Articular chondrocyte of knee joint (primary cell): ENCODE data around the gene ATP5F1B. TPM values are rescaled to one million over a fixed set of nuclear protein-coding genes. Genes with fewer than 3 reads are reported as not detected.
A peak's percentile ranks its signal among the peaks of the same experiment; 100 is the strongest.

Source experiments
- small RNA-seq: library from RNA; depleted of rRNA; stranded (forward); fragments of <200 nt; gene quantifications from one replicate; pipeline ENCODE3, GENCODE V24; 2012
- total RNA-seq: library from RNA; depleted of rRNA; stranded (reverse); fragments of >200 nt; gene quantifications from 2 replicates; pipeline ENCODE4 v1.2.3, GENCODE V29; 2012

Gene ATP5F1B
- 367 and 370 TPM in 2 replicates for total RNA-seq

DNA sequence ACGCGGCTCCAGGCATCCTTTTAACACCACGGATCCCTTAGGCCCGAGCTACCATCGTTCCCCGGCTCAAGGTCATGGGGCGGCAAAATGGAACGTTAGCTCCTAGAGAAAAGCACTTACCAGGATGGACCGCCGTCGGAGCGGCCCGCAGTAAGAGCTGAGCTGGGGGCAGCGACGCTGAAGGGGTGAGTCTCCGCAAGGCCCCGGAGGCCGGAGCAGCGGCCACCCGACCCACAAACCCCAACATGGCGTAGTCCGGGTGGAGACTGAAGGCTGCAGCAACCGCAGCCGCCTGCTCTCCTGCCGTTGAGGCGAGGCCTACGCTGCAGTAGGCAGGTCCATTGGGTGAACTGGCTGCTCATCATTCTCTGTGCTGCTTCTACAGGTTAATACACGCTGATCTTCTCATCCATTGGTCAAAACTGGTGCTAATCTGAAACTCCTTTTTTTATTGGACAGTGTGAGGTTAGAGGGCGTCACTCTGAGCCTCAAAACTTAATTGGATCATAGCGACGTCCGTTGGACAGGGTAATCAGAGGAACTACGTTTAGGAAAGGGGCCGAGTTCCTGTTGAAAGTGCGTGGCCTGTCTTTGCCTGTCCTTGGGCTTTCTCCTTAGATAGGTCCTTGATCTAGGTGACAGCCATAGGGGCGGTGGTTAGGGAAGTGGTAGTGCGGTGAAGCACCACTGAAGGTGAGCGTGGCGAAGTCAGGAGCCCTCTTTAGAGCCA lies at the start of gene ATP5F1B:
Gene ATP5F1B (minus strand): TSS at position 268 of the 730 bp plus-strand sequence. CDS start 21 bp downstream, at position 247.

DNA sequence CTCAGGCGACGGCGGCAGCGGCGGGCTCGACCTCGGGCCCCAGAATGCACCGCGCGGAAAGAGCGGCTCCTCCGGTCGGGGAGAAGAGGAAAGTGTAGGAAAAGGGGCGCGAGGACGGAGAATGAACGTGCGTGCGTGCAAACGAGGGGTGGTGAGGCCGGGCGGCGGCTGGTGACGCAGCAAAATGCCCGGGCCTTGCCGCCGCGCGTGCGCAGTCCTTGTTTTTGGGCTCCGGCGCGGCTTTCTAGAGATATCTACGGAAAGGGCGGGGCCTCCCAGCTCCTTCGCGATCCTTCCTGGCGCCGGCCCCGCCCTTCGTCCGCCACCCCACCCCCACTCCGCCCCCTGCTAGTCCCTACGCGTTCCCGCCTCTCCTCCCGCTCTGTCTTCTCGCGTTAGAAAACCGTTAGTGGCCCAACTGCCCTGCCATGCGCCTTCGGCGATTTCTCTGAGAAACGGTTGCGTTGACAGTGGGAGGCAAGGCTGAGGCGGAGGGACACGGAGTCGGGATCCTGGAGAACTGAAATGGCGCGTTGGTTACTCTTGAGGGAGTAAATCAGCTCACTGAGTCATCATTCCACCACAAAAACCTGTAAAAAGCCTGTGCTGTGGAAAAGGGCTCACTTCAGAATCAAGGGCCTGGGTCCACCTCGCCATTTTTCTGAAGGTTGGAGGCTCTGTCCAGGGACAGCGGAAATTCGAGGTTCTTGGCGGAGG lies 42.5 kb upstream of the ATP5F1B start, which contains the start of gene PTGES3:
Gene PTGES3 (minus strand): TSS at position 156 of the 717 bp plus-strand sequence. CDS start 285 bp downstream, outside the sequence.

DNA sequence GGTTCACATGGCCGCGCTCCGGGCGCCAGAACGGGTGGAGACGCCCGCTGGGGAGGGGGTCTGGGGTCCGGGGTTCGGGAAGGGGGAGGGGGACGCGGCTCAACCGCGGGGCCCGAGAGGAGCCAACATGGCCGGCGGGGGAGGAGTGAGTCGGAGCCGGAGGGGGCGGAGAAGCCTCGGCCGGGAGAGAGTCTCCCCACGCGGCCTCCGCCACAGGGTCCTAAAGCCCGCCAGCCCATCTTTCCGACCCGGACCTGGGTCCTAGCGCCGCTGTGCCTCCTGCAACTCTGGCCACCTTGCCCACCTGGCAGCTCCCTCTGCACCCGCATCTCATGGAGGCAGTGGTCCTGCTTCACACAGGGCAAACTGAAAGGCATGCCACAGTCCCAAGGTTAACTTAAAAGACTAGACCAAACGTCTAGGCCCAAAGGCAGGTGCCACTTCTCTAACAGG lies 15.6 kb downstream of the ATP5F1B start, which contains the start of gene BAZ2A:
Gene BAZ2A (minus strand): TSS at position 147 of the 453 bp plus-strand sequence. CDS start 12,796 bp downstream, outside the sequence.

Small RNA genes within 50 kb of the gene (small RNA-seq; reads per million reads assigned to genes)
- gene RN7SL809P (not detected), gene RNU6-343P (not detected), gene SNORD59A (6,476 reads per million, percentile 100 among the genes with 10 or more reads in this experiment)

Other genes with a start within 250 kb of the ATP5F1B start
- 4.6 and 4.8 TPM in 2 replicates for gene TIMELESS, start 196.6 kb downstream of the ATP5F1B start, total RNA-seq
- 0.26 TPM in 1 of 2 replicates, not detected in the other for gene MIP, start 191.3 kb downstream of the ATP5F1B start, total RNA-seq
- gene SPRYD4, start 177.4 kb downstream of the ATP5F1B start, total RNA-seq = 2.1 and 2.6 TPM in 2 replicates
- gene GLS2, start 157.8 kb downstream of the ATP5F1B start, total RNA-seq = not detected in 2 replicates
- gene RBMS2, start 124.2 kb downstream of the ATP5F1B start, total RNA-seq = 40.6 and 47.0 TPM in 2 replicates
- gene BAZ2A, start 15.7 kb downstream of the ATP5F1B start, total RNA-seq = 39.7 and 44.3 TPM in 2 replicates
- 104 and 113 TPM in 2 replicates for gene PTGES3, start 42.3 kb upstream of the ATP5F1B start, total RNA-seq
- 1,159 and 1,183 TPM in 2 replicates for gene NACA, start 79.3 kb upstream of the ATP5F1B start, total RNA-seq
- gene PRIM1, start 106.3 kb upstream of the ATP5F1B start, total RNA-seq = 9.7 and 12.5 TPM in 2 replicates
- 1.2 TPM in 2 replicates for gene HSD17B6, start 117.3 kb upstream of the ATP5F1B start, total RNA-seq